ENCODE measurements around the gene GNG4.

GNG4 gene

DNA sequence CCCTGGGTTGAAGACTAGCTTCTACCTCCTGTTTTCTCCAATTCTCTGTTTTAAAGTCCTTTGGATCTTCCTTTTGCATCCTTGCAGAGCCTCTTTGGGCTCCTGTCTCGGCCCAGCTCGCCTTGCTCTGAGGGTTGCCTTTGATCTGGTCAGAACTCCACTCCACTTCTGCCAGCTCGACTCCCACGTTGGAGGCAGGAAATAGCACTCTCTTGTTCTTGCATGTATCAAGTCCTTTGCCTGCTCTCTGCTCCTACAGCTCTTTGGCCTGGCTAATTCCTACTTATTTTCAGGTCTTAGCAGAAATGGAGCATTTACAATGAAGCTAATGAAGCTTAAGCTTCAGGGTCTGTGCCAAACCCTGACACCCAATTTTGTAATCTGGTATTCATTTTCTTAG is 124.3 kb downstream of the GNG4 start:
- DNase-seq = no peak

DNA sequence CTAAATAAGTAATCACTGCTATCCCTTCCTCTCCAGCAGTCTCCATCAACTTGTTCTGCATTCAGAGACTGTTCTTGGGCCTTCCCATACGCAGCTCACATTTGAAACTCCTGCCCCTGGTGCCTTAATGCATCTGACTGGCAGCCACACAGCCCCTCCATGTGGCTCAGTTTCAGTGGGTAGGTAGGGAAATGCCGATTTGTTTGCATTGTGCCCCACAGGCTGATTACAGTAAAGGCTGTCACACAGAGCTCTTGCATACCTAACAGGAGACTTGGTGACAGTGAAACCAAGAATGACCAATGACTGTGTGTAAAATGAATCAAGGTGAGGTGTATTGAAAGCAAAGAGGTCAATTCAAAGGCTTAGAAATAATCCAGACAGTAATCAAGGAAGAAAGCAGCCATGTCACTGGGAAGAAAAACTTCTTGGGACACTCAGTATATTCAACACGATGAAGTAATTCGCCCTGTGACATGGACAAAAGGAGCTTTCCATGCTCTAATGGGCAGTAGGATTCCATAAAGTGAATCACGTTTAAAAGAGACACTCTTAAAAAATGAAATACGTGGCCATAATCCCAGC is 132.6 kb downstream of the GNG4 start:
- DNase-seq = no peak

DNA sequence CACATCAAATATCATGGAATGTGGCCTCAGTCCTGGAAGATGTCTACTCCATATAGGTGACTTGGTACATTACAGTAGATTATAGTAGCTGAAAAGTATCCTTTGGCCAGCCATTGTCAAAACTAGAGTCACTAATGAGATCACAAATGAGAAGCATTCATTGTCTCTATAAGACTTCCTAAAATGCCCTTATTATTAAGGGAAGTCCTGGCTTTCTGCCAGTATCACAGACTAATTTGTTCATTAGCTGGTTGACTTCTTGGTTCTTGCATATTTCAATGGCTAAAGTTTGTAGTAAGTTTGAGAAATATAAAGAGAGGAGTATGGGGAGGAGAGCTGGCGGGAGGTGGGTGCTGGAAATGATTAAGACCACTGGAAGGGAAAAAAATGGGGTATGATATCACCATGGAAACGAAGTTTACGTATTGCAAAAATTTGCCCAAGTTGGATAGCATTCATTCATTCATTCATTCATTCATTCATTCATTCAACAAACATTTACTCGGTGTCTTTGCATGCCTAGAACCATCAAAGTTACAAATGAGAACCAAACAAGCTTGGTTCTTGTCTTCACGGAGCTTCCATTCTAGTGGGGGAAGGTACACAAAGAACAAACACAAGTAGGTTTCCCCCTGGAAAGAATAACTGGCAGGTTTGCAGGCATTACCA is 133.6 kb downstream of the GNG4 start:
- no peak for DNase-seq

DNA sequence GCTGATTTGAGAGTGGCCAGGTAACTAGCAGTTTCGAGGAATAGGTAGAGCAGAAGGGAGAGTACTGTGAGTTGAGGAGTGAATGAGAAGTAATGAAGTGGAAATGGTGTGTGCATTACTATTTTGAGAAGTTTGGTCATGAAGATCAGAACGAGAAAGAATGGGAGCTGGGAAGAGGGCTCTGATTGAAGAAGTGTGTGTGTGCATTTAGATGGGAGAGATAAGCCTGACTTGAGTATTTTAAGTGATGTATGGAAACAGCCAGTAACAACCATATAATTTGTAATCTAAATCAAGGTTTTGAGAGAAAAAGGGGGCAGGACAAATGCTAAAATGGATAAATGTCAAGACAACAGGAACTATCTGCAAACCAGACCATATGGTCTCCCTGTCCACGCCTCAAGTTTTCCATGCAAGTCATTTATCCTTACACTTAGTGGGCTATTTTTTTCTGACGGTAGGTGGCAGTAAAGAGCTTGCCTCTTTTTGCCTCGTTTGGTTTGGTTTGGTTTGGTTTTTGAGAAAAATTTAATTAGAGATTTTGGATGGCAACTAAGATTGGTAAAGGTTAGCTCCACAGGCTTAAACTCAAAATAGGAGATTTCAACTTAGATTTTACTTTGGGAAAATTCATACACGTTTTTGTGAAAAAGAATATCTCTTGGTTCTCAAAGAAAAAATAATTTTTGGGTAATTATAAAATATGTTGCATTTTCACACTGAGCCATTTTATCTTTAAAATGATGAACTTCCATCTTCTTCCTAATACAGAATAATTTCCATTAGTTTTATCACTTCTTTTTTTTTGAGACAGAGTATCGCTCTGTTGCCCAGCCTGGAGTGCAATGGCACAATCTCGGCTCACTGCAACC is 135.9 kb downstream of the GNG4 start:
- peak; percentile 65 for DNase-seq

DNA sequence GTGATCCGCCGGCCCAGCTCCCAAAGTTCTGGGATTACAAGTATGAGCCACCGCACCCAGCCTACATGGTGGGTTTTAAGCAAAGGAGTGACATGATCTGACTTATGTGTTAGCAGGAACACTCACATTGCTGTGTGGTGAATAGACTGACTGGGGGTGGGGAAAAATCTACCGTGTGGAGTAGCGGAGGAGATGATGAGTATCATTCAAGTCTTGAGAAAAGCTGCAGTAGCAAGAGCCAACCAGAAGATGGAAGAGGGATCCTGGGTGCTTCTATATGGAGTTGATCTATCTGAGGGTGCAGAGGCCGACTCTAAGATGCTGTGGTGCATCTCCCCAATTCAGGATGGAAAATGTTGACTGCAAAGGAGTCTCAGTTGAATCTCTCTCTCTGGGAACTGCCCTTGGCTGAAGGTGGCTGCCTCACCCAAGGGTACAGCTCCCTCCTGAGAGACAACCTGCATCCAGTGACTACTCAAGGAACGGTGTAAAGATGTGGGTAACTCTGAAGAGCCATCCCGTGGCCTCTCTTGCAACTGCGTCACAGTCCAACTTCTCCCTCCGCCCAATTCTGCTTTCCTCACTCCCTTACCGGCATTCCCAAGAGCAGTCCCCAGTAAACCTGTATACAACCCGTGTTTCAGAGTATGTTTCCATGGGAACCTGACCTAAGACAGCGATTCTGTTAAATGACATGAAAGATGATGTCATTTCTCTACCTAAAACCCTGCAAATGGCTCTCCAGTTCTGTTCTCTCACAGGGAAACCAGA is 137.9 kb downstream of the GNG4 start:
- no peak for DNase-seq

DNA sequence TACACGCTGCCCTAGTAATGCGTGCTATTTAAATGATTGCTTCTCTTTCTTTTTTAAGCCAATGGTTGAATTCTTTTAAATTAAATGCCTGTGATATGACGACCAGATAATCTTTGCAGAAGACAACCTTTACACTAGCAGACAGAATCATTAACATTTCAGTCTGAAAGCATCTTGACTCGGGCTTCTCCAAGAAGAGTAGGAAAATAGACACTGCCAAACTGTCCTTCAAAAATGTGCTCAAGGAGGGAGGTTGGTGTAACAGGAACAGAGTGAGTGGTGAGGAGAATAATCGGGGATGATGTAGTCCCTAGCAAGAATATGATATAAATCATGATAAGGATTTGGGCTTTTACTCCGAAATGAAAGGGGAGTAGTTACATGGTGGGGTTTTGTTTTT is 138.8 kb downstream of the GNG4 start:
- DNase-seq = no peak

DNA sequence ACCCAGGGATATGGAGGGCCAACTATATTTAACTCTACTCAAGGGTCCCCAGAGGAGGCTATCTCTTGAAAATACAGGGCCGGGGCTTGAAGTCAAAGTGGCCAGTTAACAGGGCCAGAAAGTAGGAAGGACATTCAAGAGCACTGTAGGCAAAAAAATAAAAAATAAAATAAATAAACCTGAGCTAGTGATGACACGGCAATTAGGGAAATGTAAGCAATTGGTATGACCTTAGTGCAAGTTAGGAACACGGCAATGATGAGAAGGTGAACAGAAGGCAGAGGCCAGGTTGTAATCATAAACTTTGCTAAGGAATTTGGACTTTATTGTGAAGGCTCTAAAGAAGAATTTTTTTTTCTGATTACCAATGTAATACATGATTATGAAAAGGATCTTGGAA is 142.0 kb downstream of the GNG4 start:
- DNase-seq = no peak

DNA sequence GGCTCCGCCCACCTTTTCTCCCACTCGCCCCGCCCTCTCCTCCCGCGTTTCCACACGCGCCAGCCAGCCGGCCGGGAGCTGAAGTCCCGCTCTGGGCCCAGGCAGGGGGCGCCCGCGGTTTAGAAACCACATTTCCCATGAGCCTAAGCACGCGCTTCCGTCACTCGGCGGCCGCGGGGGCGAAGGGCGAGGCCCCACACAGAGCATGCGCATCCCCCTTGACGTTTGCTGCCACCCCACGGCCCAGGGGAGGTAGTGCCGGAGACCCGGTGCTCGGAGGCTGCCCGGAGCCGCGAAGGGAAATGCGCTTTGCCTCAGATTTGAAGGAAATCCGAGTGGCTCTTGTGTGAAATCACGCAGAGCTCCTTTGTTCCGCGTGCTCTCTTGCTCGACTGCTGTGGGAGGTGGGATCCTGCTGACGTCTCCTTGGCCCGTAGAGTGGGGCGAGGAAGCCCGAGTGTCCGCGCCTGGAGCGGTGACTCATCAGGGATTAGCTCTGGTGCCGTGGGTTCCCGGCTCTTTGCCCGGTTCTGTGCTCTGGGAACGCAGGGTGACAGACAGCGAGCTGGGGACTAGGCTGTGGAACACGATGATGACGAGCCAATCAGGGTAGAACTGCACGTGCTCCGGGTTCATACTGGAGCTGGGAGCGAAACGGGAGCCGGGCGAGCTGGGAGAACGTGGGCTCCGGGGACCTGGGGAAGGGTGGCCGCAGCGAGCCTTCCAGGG is 144.9 kb downstream of the GNG4 start:
- peak; percentile 98 for DNase-seq

DNA sequence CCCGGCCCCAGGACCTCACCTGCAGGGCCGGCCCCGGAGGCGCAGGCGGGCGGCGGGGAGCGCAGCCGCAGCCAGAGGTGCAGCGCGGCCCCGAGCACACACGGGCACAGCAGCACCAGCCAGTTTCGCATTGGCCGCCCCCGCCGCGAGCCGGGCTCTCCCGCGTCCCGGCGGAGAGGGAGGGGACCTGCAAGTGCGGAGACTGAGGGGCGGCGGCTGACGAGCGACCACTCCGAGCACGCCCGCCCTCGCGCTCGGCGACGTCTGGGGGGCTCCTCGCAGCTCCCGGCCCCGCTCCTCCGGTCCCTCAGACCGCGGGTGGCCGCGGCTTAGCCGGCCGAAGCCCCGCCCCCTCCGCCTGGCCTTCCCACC is 145.5 kb downstream of the GNG4 start, which contains the start of gene B3GALNT2:
TSS of gene B3GALNT2 (minus strand) at position 331 of the 372 bp plus-strand sequence. CDS start at position 131, 200 bp downstream.
- no peak for DNase-seq

DNA sequence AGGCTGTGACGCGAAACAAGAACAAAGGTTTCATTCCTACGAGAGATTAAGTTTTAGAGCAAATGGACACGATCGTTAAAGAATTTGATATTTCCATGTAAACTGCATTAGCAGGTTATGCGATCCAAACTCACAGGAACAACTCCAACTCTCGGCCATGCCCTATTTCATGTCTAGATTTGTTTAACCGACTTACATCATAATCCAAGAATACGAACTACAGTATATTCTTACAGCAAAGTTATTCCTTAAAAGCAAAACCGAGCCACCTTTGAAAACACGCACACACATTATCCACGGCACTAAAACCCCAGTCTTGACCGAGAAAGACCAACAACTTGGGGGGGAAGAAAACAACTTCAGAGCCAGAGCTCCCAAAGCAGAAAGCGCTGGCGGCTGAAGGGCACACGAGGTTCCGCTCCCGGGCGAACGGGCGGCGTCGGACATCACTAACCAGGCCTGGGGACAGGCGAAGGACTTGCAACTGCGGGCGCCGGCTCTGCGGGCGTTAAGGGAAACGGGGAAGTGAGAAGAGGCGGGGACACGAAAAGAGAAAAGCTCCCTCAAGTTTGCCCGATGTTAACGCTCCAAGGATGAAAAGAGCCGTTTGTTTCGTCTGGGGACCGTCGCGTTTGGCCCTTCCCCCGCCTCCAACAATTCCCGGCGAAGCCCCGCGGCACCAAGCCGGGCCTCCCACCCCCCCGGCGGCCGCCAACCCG is 146.0 kb downstream of the GNG4 start:
- no peak for DNase-seq

DNA sequence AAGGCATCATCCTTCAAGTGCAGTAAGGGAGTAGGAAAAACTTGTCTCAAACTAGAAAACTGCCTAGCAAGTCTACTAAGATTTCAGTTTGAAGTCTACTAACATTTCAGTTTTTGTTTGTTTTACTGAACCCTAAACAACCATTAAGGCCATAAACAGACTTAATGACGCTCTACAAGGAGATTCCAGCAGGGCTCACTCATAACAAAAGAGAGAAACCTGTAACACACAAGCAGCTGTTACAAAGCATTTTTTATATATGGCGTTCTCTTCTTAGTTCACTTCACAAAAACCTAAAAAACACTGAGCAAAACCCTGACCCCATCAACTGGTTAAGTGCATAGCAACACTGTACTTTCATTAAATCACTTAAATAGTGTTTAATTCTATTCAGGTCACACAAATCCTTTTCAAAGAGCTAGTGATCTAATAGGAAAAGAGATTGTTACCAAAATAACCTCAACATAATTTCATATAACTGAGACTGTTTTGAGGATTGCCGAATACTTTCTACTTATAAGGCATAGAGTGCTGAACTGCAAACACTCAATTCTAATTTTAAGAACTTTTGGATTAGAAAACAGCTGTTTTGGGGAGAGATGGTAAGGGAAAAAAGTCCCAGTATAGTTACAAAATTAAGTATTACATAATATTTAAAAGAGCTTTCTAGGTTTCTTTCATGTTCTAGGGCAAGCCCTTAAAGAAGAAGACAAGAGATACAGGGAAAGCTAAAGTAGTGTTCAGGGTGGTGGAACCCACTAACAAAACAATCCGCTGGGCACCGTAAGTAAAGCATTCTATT is 146.8 kb downstream of the GNG4 start:
- DNase-seq = no peak

DNA sequence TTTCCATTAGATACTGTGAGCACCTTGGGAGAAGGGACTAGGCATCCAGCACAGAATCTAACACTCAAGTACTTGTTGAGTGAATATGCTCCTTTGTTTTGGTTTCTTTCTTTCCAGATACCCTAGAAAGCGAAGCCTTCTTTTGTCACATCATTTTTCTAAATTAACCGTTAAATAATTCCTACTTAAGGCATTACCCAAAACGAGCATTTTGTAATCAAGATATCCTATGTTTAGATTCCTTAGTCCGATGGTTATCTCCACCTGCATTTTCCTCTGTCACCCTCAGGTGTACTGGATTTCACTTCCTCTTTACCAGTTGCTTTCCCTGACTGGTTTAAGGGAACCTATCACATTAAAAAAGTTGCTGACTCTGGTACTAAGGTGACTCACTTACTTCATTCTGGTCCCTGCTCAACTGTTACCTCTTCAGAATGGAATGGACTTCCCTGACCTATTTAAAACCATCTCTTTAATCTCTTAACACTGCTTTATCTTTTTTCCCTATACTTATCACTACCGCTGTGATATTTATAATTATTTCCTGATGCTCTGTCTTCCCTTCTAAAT is 148.5 kb downstream of the GNG4 start:
- no peak for DNase-seq

Data from NCI-H446 treated with DMSO at 0.1 percent for 48 hours (cell line).